ENCODE measurements around the gene EIF2D. TPM values are rescaled to one million over a fixed set of nuclear protein-coding genes. Genes with fewer than 3 reads are reported as not detected.

Gene EIF2D
- total and polyA plus RNA-seq, 2 of the 13 experiments (the other 11 are each of a cell fraction or from before 2014, with no cell fraction given), result 45.1 to 64.9 TPM

- TF ChIP-seq ZNF768 (CRISPR knock-in tag; IDR thresholded peaks at IDR 0.05) (peak; percentile 90), ZNF451 (CRISPR knock-in tag; IDR thresholded peaks at IDR 0.05) (no peak), ZNF704 (CRISPR knock-in tag; IDR thresholded peaks at IDR 0.05; ENCODE audit: borderline replicate concordance) (peak; percentile 93; the same call in 1 of the 2 replicates), PREB (CRISPR knock-in tag; IDR thresholded peaks at IDR 0.05) (no peak), ZBTB39 (CRISPR knock-in tag; IDR thresholded peaks at IDR 0.05) (no peak), HNRNPH1 (optimal IDR thresholded peaks at IDR 0.05; ENCODE audit: low read depth, low read length) (no peak), ZSCAN22 (CRISPR knock-in tag; IDR thresholded peaks at IDR 0.05) (0 out of 2 replicates have a peak, but pooled peaks have one; percentile 44), SOX5 (CRISPR knock-in tag; IDR thresholded peaks at IDR 0.05; ENCODE audit: borderline replicate concordance) (peak; percentile 67; the same call in 1 of the 2 replicates), RNF219 (CRISPR knock-in tag; IDR thresholded peaks at IDR 0.05) (no peak; the same call in 1 of the 2 replicates), SMAD1 (CRISPR knock-in tag; IDR thresholded peaks at IDR 0.05; ENCODE audit: borderline replicate concordance, low read depth) (peak; percentile 79; the same call in 1 of the 2 replicates), HDAC2 (CRISPR knock-in tag; IDR thresholded peaks at IDR 0.05) (peak; percentile 90), LRRFIP1 (CRISPR knock-in tag; conservative IDR thresholded peaks at IDR 0.05) (no peak), STAT6 (CRISPR knock-in tag; IDR thresholded peaks at IDR 0.05; ENCODE audit: borderline replicate concordance) (no peak; the same call in 1 of the 2 replicates), ZNF7 (CRISPR knock-in tag; IDR thresholded peaks at IDR 0.05) (0 out of 2 replicates have a peak, but pooled peaks have one; percentile 34), LCORL (IDR thresholded peaks at IDR 0.05) (peak; percentile 90), LCORL (CRISPR knock-in tag; IDR thresholded peaks at IDR 0.05) (peak; percentile 87)
Observed at GRCh38 chr1:206612129-206612876, at the start of gene EIF2D (continued).
